ENCODE measurements around the gene CIAO2B.

The CIAO2B gene

GRCh38 chr16:66919569-66920298, 14.5 kb downstream of the CIAO2B start:
- no peak for DNase-seq (ENCODE audit: low read depth)

- no peak for DNase-seq (ENCODE audit: low read depth)
These were observed 15.2 kb downstream of the CIAO2B start, which contains the start of gene CDH16 for GRCh38 chr16:66918803-66919568. TSS of gene CDH16 (minus strand) at chr16:66918885. CDS start at chr16:66918065, 820 bp downstream.

- DNase-seq (ENCODE audit: low read depth): no peak
These were observed 15.8 kb downstream of the CIAO2B start for GRCh38 chr16:66918355-66918754.

GRCh38 chr16:66917741-66918140, 16.5 kb downstream of the CIAO2B start:
- no peak for DNase-seq (ENCODE audit: low read depth)

- no peak for DNase-seq (ENCODE audit: low read depth)
These were observed 17.7 kb downstream of the CIAO2B start for GRCh38 chr16:66916518-66916917.

- no peak for DNase-seq (ENCODE audit: low read depth)
These were observed 19.2 kb downstream of the CIAO2B start for GRCh38 chr16:66915041-66915440.

- no peak for DNase-seq (ENCODE audit: low read depth)
These were observed 19.7 kb downstream of the CIAO2B start for GRCh38 chr16:66914541-66914940.

- no peak for DNase-seq (ENCODE audit: low read depth)
These were observed 20.5 kb downstream of the CIAO2B start for GRCh38 chr16:66913711-66914110.

- DNase-seq (ENCODE audit: low read depth): no peak
These were observed 21.1 kb downstream of the CIAO2B start for GRCh38 chr16:66913081-66913480.

- DNase-seq (ENCODE audit: low read depth): no peak
These were observed 22.4 kb downstream of the CIAO2B start for GRCh38 chr16:66911801-66912200.

- no peak for DNase-seq (ENCODE audit: low read depth)
These were observed 23.1 kb downstream of the CIAO2B start for GRCh38 chr16:66911112-66911511.

GRCh38 chr16:66910175-66910940, 23.8 kb downstream of the CIAO2B start:
- no peak for DNase-seq (ENCODE audit: low read depth)

GRCh38 chr16:66908762-66909559, 25.2 kb downstream of the CIAO2B start:
- DNase-seq (ENCODE audit: low read depth): no peak

GRCh38 chr16:66908116-66908515, 26.1 kb downstream of the CIAO2B start:
- no peak for DNase-seq (ENCODE audit: low read depth)

GRCh38 chr16:66906916-66907836, 27.0 kb downstream of the CIAO2B start:
- no peak for DNase-seq (ENCODE audit: low read depth)

- no peak for DNase-seq (ENCODE audit: low read depth)
These were observed 28.3 kb downstream of the CIAO2B start for GRCh38 chr16:66905633-66906539.

- no peak for DNase-seq (ENCODE audit: low read depth)
These were observed 29.2 kb downstream of the CIAO2B start for GRCh38 chr16:66904846-66905632.

GRCh38 chr16:66904428-66904845, 29.8 kb downstream of the CIAO2B start:
- no peak for DNase-seq (ENCODE audit: low read depth)
